ENCODE data around the gene POLK. TPM values are rescaled to one million over a fixed set of nuclear protein-coding genes. Genes with fewer than 3 reads are reported as not detected.

POLK gene
- total and polyA plus RNA-seq, 2 of the 8 experiments (the other 6 are each of a cell fraction or from before 2014, with no cell fraction given), result 2.0 to 9.0 TPM

DNA sequence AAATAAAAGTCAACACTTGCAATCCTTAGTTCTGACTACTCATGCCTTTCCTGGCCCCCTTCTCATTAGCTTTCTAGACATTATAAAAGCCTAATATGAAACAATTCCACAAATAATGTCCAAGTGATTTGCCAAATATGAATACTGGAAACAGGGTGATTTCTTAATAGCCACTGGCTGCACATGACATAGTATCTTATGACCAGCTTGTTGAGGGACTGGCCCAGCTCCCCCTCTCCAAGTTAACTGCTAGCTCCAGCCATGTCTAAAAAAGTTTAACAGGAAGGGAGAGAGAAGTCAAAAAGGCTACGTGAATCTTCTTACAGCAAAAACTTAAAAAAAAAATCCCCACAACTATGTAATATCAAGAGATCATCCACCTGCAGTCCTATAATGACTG, 1.7 kb upstream of the POLK start:
- no peak overlapping the region for H3K23ac ChIP-seq (ENCODE audit: insufficient read length)
- H3K18ac ChIP-seq (ENCODE audit: extremely low read depth, low read length), result no peak overlapping the region
- no peak overlapping the region for H2BK5ac ChIP-seq (ENCODE audit: low read depth, low read length)
- H3K9me3 ChIP-seq (ENCODE audit: insufficient read depth in 2 of 2, low read depth in 1 of 2, low read length in 1 of 2), result no peaks in the 10 kb centered on the region
- H4K8ac ChIP-seq (ENCODE audit: extremely low read depth, insufficient read depth, low read length), result no peak overlapping the region
- H4K20me1 ChIP-seq (replicated peaks in 1 of 2; ENCODE audit: control insufficient read depth in 1 of 2, insufficient read depth in 2 of 2, low read length in 2 of 2), result no peaks in the 10 kb centered on the region
- no peak for DNase-seq (ENCODE audit: low read depth in 1 of 2, low spot score in 2 of 2)
- H3K4me1 ChIP-seq (replicated peaks in 1 of 4; ENCODE audit: control insufficient read depth in 3 of 4, insufficient read depth in 4 of 4, low read length in 3 of 4), result peaks cover 0 to 3% (median 0%) of the 10 kb centered on the region in 4 experiments; a peak in 2 of 7 replicates
- no peak overlapping the region for H3K4ac ChIP-seq (replicated peaks; ENCODE audit: insufficient read length, low read depth, low read length)
- H2AFZ ChIP-seq (ENCODE audit: low read length), result no peak overlapping the region
- POLR2A ChIA-PET (ENCODE audit: partially characterized antibody), result interaction anchor here (1.1 to 1.3 kb wide), 2 partner anchors 16 to 19 kb away, joined by 4 to 8 read pairs; no protein-coding TSS in a partner anchor
- peaks cover 2% of the 10 kb centered on the region; the same call in 1 of the 2 replicates for H3K79me1 ChIP-seq (ENCODE audit: low read depth, low read length)
- peaks cover 2% of the 10 kb centered on the region; the same call in 1 of the 2 replicates for H3K23me2 ChIP-seq (ENCODE audit: low read depth, low read length)
- no peak for FAIRE-seq
- peak overlapping the region; percentile 73 to 85 for H3K4me2 ChIP-seq (ENCODE audit: insufficient read depth in 1 of 2, low read depth in 2 of 2, low read length in 2 of 2)
- no peaks in the 10 kb centered on the region; a peak in 1 of 8 replicates for H3K36me3 ChIP-seq (ENCODE audit: control insufficient read depth in 2 of 4, insufficient read depth in 4 of 4, low read length in 3 of 4)
- no peak overlapping the region for H2BK12ac ChIP-seq (ENCODE audit: low read depth, low read length)
- H3K27me3 ChIP-seq (replicated peaks in 1 of 4; ENCODE audit: control insufficient read depth in 3 of 4, extremely low read depth in 1 of 4, insufficient read depth in 3 of 4, low read length in 3 of 4), result no peaks in the 10 kb centered on the region
- 29% methylated on average over 1 of the region's 1 CpG; no CpG with 5 or more reads in 1 of the 2 experiments for WGBS, 2 experiments (ENCODE audit: extremely low coverage in 1 of 2, insufficient coverage in 1 of 2, insufficient read length in 1 of 2, insufficient replicate concordance in 2 of 2, low coverage in 1 of 2, low lambda C conversion rate in 2 of 2, missing lambda C conversion rate in 1 of 2)
- no peak overlapping the region for H4K5ac ChIP-seq (ENCODE audit: insufficient read length, low read depth, low read length)
- H3K27ac ChIP-seq (ENCODE audit: low read depth, low read length), result no peak overlapping the region
- no peak overlapping the region for H2AK5ac ChIP-seq (ENCODE audit: low read depth, low read length)
- H3K14ac ChIP-seq (ENCODE audit: insufficient read length), result no peak overlapping the region
- H4K91ac ChIP-seq (replicated peaks; ENCODE audit: insufficient read length, low read length), result no peak overlapping the region
- H2BK120ac ChIP-seq (replicated peaks; ENCODE audit: low read depth, low read length), result no peak overlapping the region
- H3K56ac ChIP-seq (replicated peaks; ENCODE audit: insufficient read length, low read depth, low read length), result no peak overlapping the region
- H2BK20ac ChIP-seq (ENCODE audit: low read length), result no peak overlapping the region
- peak overlapping the region; percentile 81 to 96 (median 84) for H3K4me3 ChIP-seq (ENCODE audit: extremely low read depth in 1 of 4, insufficient read depth in 2 of 4, low read depth in 3 of 4, low read length in 4 of 4)
- no peak overlapping the region for H3K9ac ChIP-seq (replicated peaks in 1 of 4; ENCODE audit: extremely low read depth in 1 of 4, low read depth in 3 of 4, low read length in 3 of 4)
- CTCF ChIA-PET (ENCODE audit: partially characterized antibody), result no interaction called here
- H2BK15ac ChIP-seq (ENCODE audit: low read length), result no peak overlapping the region
- peaks cover 0 to 56% of the 10 kb centered on the region in 2 experiments; a peak in 3 of 4 replicates for H3K79me2 ChIP-seq (ENCODE audit: control insufficient read depth in 1 of 2, insufficient read depth in 2 of 2, low read length in 2 of 2)
- TF ChIP-seq SRF (IDR thresholded peaks at IDR 0.05; ENCODE audit: low read depth, low read length) (no peak), JUND (IDR thresholded peaks at IDR 0.05; ENCODE audit: low read length) (no peak), MAX (IDR thresholded peaks at IDR 0.05) (no peak), CBX5 (IDR thresholded peaks at IDR 0.05; ENCODE audit: low read depth, low read length) (no peak), CHD2 (IDR thresholded peaks at IDR 0.05; ENCODE audit: low read length) (no peak), NANOG (IDR thresholded peaks at IDR 0.05; ENCODE audit: insufficient read depth, low read depth, low read length, poor library complexity, severe bottlenecking) (no peak), SUZ12 (IDR thresholded peaks at IDR 0.05; ENCODE audit: low read length) (no peak), TEAD4 (IDR thresholded peaks at IDR 0.05; ENCODE audit: low read depth, low read length) (no peak), GABPA (IDR thresholded peaks at IDR 0.05; ENCODE audit: borderline replicate concordance, insufficient read depth, low read length) (no peak), TAF1 (IDR thresholded peaks at IDR 0.05; ENCODE audit: low read depth, low read length) (no peak), SP2 (IDR thresholded peaks at IDR 0.05; ENCODE audit: low read length) (no peak), RBBP5 (IDR thresholded peaks at IDR 0.05; ENCODE audit: borderline replicate concordance, low read depth, low read length) (no peak), HDAC2 (IDR thresholded peaks at IDR 0.05; ENCODE audit: borderline replicate concordance in 1 of 2, low read depth in 2 of 2, low read length in 2 of 2) (no peak), CEBPB (IDR thresholded peaks at IDR 0.05; ENCODE audit: low read depth, low read length) (no peak)
